NCI-H1694 (cell line): ENCODE results near the gene IL21.
"Not testable (repeated sequence)": the region's sequence is repeated elsewhere in the genome, so short reads cannot be mapped to it uniquely, and the experiment has no call there.

Source experiments
- DNase-seq: peaks from one replicate; lab custom pipeline; 2025; lab: John Stamatoyannopoulos, UW

The IL21 gene

GRCh38 chr4:122621016-122621507, at the start of gene IL21:
TSS of gene IL21 (minus strand) at chr4:122621066. CDS start at chr4:122621011, 55 bp downstream.
- DNase-seq: no peak

GRCh38 chr4:122669911-122670738, 49.3 kb upstream of the IL21 start:
- no peak for DNase-seq

- DNase-seq: no peak
These were observed 47.4 kb upstream of the IL21 start for GRCh38 chr4:122668241-122668640.

- no peak for DNase-seq
These were observed 45.8 kb upstream of the IL21 start for GRCh38 chr4:122666527-122667245.

GRCh38 chr4:122665161-122665929, 44.5 kb upstream of the IL21 start:
- DNase-seq: no peak

GRCh38 chr4:122663814-122664610, 43.1 kb upstream of the IL21 start:
- no peak for DNase-seq

- DNase-seq: no peak
These were observed 42.4 kb upstream of the IL21 start for GRCh38 chr4:122663291-122663690.

- DNase-seq: no peak
These were observed 41.8 kb upstream of the IL21 start for GRCh38 chr4:122662701-122663100.

- no peak for DNase-seq
These were observed 40.6 kb upstream of the IL21 start for GRCh38 chr4:122661176-122662160.

- no peak for DNase-seq
These were observed 38.0 kb upstream of the IL21 start for GRCh38 chr4:122658818-122659295.

GRCh38 chr4:122658377-122658776, 37.5 kb upstream of the IL21 start:
- no peak for DNase-seq

- DNase-seq: no peak
These were observed 36.7 kb upstream of the IL21 start for GRCh38 chr4:122657553-122657952.

GRCh38 chr4:122656583-122656982, 35.7 kb upstream of the IL21 start:
- not testable (repeated sequence) for DNase-seq

- DNase-seq: no peak
These were observed 31.5 kb upstream of the IL21 start for GRCh38 chr4:122652379-122652778.

GRCh38 chr4:122650148-122650547, 29.3 kb upstream of the IL21 start:
- no peak for DNase-seq

- DNase-seq: no peak
These were observed 26.8 kb upstream of the IL21 start for GRCh38 chr4:122647656-122648055.

- DNase-seq: no peak
These were observed 22.4 kb upstream of the IL21 start for GRCh38 chr4:122643257-122643656.

GRCh38 chr4:122639181-122639580, 18.3 kb upstream of the IL21 start:
- no peak for DNase-seq

GRCh38 chr4:122636697-122637096, 15.8 kb upstream of the IL21 start:
- DNase-seq: no peak

- no peak for DNase-seq
These were observed 14.3 kb upstream of the IL21 start for GRCh38 chr4:122635205-122635604.
